ENCODE data around the gene OR8D2. TPM values are rescaled to one million over a fixed set of nuclear protein-coding genes. Genes with fewer than 3 reads are reported as not detected.

OR8D2 gene, protein sequence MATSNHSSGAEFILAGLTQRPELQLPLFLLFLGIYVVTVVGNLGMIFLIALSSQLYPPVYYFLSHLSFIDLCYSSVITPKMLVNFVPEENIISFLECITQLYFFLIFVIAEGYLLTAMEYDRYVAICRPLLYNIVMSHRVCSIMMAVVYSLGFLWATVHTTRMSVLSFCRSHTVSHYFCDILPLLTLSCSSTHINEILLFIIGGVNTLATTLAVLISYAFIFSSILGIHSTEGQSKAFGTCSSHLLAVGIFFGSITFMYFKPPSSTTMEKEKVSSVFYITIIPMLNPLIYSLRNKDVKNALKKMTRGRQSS
- not detected in 2 replicates for total RNA-seq

GRCh38 chr11:124320097-124320496 lies at the start of gene OR8D2:
Gene OR8D2 (minus strand): TSS chr11:124320197. CDS start chr11:124320197, 0 bp downstream.

DNA sequence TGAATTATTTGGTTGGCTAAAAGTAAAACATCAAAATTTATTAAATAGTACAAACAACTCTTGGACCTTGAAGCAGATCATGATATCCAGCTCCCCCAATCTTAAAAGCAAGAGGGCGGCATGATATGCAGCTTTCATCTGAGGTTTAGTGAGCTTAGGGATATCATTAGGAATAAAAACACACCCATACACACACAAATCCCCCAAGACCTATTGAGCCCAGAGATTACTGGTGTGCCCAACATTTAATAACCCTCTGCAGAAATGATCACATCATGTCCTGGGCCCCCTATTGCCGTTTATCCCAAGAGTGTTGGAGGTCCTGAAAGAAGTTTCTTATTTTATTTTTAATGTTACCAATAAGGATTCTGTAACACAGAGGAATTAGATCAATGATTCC lies 6.1 kb downstream of the OR8D2 start, which contains the start of gene OR8D1:
TSS of gene OR8D1 (minus strand) at position 101 of the 400 bp plus-strand sequence. CDS start 3,183 bp downstream, outside the sequence.

Other genes starting within 250 kb of the OR8D2 start
- 15.9 and 18.0 TPM in 2 replicates for gene VWA5A, start 204.7 kb downstream of the OR8D2 start, total RNA-seq
- gene OR10D3, start 136.9 kb downstream of the OR8D2 start, total RNA-seq: not detected in 2 replicates
- gene OR8G1, start 79.1 kb downstream of the OR8D2 start, total RNA-seq: not detected in 2 replicates
- gene OR8G5, start 63.8 kb downstream of the OR8D2 start, total RNA-seq: not detected in 2 replicates
- gene OR8D1, start 6.2 kb downstream of the OR8D2 start, total RNA-seq: not detected in 2 replicates
- not detected in 2 replicates for gene OR8B2, start 64.3 kb upstream of the OR8D2 start, total RNA-seq
- not detected in 2 replicates for gene OR8B3, start 78.8 kb upstream of the OR8D2 start, total RNA-seq
- not detected in 2 replicates for gene OR8B4, start 104.7 kb upstream of the OR8D2 start, total RNA-seq
- gene OR8B8, start 125.5 kb upstream of the OR8D2 start, total RNA-seq: not detected in 2 replicates
- gene OR8B12, start 223.5 kb upstream of the OR8D2 start, total RNA-seq: not detected in 2 replicates
- gene OR8A1, start 249.8 kb upstream of the OR8D2 start, total RNA-seq: not detected in 2 replicates